C4-2B (cell line): ENCODE measurements around the gene CEP76.

Experiments used
- CTCF ChIP-seq: fragments of 450-650 bp; conservative IDR thresholded peaks from 2 replicates; pipeline ENCODE4 v1.5.1; 2017; ENCODE audit warnings: mild to moderate bottlenecking
- ZFX ChIP-seq: fragments of 450-650 bp; IDR thresholded peaks from 2 replicates; pipeline ENCODE4 v1.6.1; 2017

- no peak for TF ChIP-seq ZFX
- TF ChIP-seq CTCF = no peak
Observed at GRCh38 chr18:12637393-12637792, 65.1 kb downstream of the CEP76 start.
